Hematopoietic multipotent progenitor cell treated with erythropoietin and hydrocortisone succinate and interleukin-3 and kit ligand, for 6 days (in vitro differentiated cells): Measurements from ENCODE around the gene AKAP13.
"Not testable (repeated sequence)": the region's sequence is repeated elsewhere in the genome, so short reads cannot be mapped to it uniquely, and the experiment has no call there.

Experiments used
- DNase-seq: peaks from one replicate; pipeline ENCODE4 v3.0.0-alpha.2; 2015

AKAP13 gene

DNA sequence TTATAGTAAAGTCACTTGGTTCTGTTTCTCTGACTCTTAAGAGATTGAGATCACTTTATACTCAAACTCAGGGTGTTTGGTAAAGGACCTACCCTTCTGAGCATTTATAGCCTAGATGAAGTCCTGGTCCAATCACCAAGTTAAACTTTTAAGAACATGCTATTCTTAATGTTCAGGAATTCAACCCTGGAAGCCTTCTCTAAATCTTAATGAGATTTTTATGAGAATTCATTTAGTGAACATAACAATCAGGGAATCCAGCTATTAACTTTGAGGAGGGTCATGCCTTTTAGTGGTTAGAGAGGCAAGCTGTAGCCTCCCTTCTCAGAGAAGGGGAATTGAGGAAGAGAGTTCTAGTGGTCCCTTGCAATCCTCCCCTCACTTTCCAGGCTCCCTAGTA lies 104.5 kb downstream of the AKAP13 start:
- not testable (repeated sequence) for DNase-seq

GRCh38 chr15:85485956-85486567 lies 105.7 kb downstream of the AKAP13 start:
- DNase-seq, result peak; percentile 85

- not testable (repeated sequence) for DNase-seq
Measured at GRCh38 chr15:85487796-85488195, 107.4 kb downstream of the AKAP13 start.

DNA sequence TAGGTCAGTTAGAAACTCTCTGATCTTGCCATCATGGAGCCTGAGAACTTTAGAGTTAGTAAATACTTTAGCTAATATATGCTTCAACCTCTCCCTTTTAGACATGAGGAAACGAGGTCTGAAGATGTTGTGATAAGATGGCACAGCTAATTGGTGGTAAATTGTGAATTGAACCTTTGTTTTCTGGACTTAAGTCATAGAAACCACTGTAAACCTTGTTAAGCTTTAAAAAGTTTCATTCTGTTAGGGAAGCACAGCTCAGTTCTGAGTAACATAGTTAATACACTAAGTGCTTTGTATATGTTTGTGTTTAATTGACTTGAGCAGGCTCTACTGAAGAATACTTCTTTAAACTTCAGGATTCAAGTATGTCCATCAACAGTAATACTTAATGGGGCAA lies 108.6 kb downstream of the AKAP13 start:
- no peak for DNase-seq

DNA sequence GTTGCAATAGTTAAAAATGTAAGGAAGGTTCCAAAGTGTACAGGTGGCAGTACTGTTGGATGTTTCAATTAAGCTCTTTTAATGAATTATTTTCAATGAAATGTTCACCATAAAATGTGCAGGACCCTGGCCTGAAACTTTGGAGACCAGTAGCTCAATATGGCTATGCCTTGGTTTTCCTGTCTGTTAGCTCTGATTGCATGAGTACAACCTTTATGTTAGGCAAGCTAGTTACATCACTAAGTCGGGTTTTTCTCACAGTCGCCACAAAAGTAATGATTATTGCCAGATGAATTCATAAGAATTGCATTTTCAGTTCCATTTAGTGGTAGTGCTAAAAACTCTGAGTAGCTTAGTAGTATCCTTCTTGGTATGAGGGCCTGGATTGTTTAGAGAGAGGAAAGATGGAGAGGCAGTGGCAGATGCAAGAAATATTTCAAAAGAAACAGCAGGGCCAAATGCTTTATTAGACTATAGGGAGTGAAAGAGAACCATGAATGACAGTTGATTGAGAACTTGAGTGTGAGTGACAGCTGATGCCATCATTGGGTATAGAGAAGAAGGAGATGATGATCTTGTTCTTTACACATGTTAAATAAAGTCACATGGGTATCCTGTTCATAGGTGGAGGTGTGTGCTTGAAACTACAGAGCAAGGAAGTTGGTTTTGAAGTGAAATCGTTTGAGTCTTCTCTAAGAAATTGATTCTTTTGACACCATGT lies 109.5 kb downstream of the AKAP13 start:
- no peak for DNase-seq

GRCh38 chr15:85490856-85491255 lies 110.5 kb downstream of the AKAP13 start:
- DNase-seq, result no peak

GRCh38 chr15:85491691-85492090 lies 111.3 kb downstream of the AKAP13 start:
- DNase-seq, result no peak

DNA sequence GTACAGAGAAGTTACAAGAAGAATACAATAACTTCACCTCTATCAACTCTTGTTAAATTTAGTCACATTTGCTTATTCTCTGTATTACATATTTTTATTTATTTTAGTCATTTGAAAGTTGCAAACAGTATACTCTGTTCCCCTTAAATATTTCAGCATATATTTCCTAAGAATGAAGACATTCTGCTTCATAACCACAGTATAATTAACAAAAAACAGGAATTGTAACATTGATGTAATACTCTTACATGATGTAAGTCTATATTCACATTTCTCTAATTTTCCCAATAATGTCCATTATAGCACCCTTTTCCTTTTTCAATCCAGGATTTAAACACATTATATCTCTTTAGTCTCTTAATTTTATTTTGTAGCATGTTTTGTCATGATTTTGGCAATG lies 112.0 kb downstream of the AKAP13 start:
- no peak for DNase-seq

DNA sequence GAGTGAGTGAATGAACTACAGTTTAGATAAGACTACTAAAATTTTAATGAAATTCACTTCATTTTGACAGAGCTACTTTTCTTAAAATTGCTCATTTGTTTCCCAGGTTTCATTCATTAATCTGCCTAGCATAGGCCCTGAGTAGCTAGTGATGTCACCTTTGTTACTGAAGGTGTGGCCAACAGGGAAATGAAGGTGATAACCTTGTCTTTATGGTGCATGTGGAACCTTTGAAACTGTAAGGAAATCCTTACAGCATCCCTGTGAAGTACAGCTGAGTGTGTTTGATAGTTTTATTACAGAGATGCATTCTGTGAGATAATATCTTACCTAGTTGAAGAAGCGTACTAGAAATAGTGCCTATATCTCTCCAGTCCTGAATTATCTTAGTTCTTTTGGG lies 112.9 kb downstream of the AKAP13 start:
- DNase-seq, result no peak

GRCh38 chr15:85494048-85494777 lies 113.8 kb downstream of the AKAP13 start:
- no peak for DNase-seq

DNA sequence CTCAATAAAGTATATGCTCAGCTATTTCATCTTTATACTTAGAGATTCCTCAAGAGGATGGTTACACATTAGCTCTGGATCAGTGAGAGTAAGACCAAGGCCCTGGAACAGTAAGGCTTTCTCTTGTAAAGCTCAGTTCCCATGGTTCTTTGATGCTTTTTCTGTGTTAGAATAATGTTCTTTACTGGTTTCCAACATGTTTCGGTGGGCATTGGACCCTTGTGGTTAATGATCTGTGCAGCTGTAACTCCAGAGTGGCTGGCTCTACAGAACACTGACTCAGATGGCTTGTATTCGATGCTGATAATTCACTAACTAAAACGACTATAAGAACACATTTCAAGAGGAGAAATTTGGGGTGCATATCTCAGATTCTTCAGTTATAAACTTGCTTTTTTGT lies 114.7 kb downstream of the AKAP13 start:
- DNase-seq, result no peak

- DNase-seq, result no peak
Measured at GRCh38 chr15:85495544-85495943, 115.1 kb downstream of the AKAP13 start.

- DNase-seq, result no peak
Measured at GRCh38 chr15:85496151-85496550, 115.7 kb downstream of the AKAP13 start.

DNA sequence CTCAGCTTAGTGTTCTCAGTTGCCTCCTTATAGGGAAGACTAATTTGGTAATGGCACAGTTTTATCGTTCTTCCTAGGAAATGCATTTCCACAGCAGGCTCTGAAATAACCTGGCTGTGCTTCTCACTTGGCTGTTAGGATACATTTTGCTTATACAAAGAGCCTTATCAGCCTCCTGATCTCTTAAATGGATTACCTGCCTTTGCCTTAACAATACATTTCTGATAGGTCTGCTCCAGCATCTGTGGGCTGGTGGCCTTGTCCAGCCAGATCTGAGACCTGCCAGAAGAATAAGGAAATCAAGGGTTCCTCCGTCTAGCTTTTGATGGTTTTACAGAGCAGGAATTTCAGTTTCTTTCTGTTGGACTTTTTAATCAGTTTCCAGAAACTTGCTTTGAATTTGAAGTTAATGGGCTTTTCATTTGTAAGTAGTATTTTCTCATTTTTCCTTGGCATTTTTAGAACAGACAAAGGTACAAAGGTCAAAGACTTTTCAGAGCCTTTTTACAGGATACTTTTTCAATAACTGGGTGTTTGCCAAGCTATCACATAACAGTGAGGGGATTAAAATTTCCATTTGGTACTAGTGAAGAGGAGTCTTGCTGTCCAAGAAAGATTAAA lies 116.3 kb downstream of the AKAP13 start:
- DNase-seq, result no peak

DNA sequence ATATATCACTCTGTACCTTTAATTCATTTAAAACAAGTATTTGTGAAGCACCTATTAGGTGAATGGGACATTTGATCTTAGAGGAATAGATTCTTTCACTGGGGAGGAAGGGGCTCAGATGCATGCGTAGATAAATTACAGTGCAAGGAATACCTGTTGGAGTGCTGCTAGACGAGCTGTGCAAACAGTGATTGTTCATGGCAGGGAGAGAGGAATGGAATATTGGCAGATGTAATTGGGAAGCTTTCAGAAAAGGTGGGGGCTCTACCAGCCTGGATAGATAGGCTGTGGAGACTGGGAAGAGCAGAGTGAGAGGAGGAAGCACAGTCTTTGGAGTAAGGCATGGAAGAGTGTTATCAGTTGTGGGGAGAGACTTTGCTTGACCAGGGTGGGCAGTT lies 116.8 kb downstream of the AKAP13 start:
- no peak for DNase-seq

GRCh38 chr15:85498471-85498870 lies 118.1 kb downstream of the AKAP13 start:
- no peak for DNase-seq

DNA sequence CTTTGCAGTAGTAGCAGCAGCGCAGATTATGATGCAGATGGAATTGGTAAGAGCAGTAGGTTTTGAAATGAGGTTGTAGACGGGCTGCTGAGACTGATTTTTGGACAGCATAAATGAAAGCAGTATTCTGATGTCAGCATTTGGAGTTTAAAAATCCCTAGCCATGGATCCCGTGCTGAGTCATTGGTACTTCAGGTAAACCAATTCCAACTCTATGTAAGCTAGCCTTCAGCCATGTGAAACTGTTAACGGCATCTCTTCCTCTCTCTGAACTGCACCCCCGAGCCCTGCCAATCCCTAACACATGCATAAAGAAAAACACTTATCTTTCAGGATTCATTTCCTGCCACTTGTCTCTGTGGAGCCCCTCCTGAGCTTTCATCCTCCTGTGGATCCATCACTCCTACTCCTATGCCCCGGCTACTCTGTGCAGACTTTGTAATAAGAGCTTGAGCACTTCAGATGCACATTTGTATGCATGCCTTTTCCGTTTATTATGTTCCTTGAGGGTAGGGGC lies 119.0 kb downstream of the AKAP13 start:
- DNase-seq, result no peak

DNA sequence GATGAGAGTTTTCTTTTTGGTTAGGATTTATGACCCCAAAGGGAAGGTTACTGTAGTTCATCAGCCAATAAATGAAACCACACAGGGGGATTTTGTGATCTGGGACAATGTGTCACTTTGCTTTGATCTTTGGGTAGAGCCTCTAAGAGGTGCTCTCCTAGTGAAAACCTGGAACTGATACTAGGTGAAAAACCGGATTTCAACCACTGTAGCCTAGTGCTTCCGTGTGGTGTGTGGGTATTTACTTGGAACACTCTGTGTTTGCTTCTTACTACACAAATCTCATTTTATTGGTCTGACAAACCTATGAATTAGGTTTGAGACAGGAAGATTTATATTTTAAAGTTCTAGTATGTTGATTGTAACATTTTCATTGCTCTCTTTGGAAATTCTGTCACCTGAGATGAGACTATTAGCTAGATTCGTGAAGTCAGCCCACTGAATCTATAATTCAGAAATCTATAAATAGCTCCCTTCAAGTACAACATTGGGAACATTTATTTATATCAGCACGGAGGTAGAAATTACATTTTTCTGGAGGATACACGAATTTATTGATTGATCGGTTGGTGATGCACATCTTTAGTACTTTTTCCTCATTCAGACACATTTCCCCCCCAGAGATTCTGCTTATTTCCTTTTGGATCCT lies 119.8 kb downstream of the AKAP13 start:
- DNase-seq, result no peak

DNA sequence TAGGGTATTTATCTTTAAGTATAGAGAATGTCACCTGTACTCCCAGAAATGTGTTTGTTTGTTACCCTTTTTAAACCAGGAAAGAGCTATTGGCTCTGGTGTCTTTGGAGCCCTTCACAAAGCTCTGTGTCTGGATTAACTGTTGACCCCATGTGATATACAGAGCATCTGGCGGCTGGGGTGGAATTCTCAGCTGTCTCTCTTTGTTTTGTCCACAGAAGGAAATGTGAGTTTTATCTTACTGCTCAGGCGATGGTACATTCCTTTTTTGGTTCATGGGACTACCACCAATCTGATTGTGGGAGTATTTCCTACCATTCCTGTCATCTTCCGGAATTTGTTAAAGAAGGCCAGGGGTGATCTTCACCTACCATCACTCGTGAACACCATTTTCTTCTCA lies 120.3 kb downstream of the AKAP13 start:
- DNase-seq, result no peak

GRCh38 chr15:85501574-85501973 lies 121.2 kb downstream of the AKAP13 start:
- no peak for DNase-seq

GRCh38 chr15:85503151-85503799 lies 122.9 kb downstream of the AKAP13 start:
- DNase-seq, result no peak
